CD4-positive, alpha-beta memory T cell (primary cell): ENCODE data around the gene ABO. TPM values are rescaled to one million over a fixed set of nuclear protein-coding genes. Genes with fewer than 3 reads are reported as not detected.
"Not testable (repeated sequence)": the region's sequence is repeated elsewhere in the genome, so short reads cannot be mapped to it uniquely, and the experiment has no call there.

Experiments used
- CTCF ChIA-PET: fragments of 350-600 bp; sonication (Branson Sonifier 250); formaldehyde crosslinking; loops from one replicate; lab custom pipeline; 2021; ENCODE audit warnings: inconsistent platforms; ENCODE audit not compliant: partially characterized antibody; lab: Charles Lee
- POLR2A ChIA-PET: fragments of 350-600 bp; sonication (Branson Sonifier 250); formaldehyde crosslinking; loops from one replicate; lab custom pipeline; 2021; ENCODE audit not compliant: partially characterized antibody; lab: Charles Lee
- DNase-seq, 5 donors: peaks; one replicate each; pipeline versions ENCODE4 v3.0.0 to v3.0.0-alpha.2; 2020 to 2022; ENCODE audit warnings: mixed read lengths in 1 of 5
- H3K27ac ChIP-seq: one replicate; pipeline ENCODE4 v1.7.0; 2013; ENCODE audit warnings: low read depth, low read length
- H3K27me3 ChIP-seq: 2 replicates; pipeline ENCODE4 v1.7.0; 2013; ENCODE audit warnings: mild to moderate bottlenecking, low read length, moderate library complexity; ENCODE audit not compliant: insufficient read depth
- H3K36me3 ChIP-seq: 2 replicates; pipeline ENCODE4 v1.7.0; 2013; ENCODE audit warnings: mild to moderate bottlenecking, low read length, moderate library complexity; ENCODE audit not compliant: insufficient read depth
- H3K4me1 ChIP-seq: 2 replicates; pipeline ENCODE4 v1.7.0; 2013; ENCODE audit warnings: mild to moderate bottlenecking, low read length, moderate library complexity; ENCODE audit not compliant: insufficient read depth
- H3K4me3 ChIP-seq, 2 donors: one replicate each; pipeline ENCODE4 v1.7.0; 2013; ENCODE audit warnings: low read length in 2 of 2, mild to moderate bottlenecking in 1 of 2
- H3K9me3 ChIP-seq, 2 donors: one replicate each; pipeline ENCODE4 v1.7.0; 2013; ENCODE audit warnings: low read length in 2 of 2, control low read depth in 1 of 2; ENCODE audit not compliant: control insufficient read depth in 1 of 2
- H3K27ac Mint-ChIP-seq, 7 donors: one replicate each; pipeline ENCODE4 v1.8.0; 2020 to 2021; ENCODE audit warnings: mixed read lengths in 7 of 7, mild to moderate bottlenecking in 6 of 7, inconsistent platforms in 3 of 7, moderate library complexity in 3 of 7
- H3K27me3 Mint-ChIP-seq, 2 donors: one replicate each; pipeline ENCODE4 v1.8.0; 2020 to 2021; ENCODE audit warnings: mixed read lengths in 2 of 2
- H3K36me3 Mint-ChIP-seq, 2 donors: one replicate each; pipeline ENCODE4 v1.8.0; 2020 to 2021; ENCODE audit warnings: mixed read lengths in 2 of 2, inconsistent platforms in 1 of 2, mild to moderate bottlenecking in 1 of 2
- H3K4me1 Mint-ChIP-seq, 4 donors: one replicate each; pipeline ENCODE4 v1.8.0; 2020 to 2021; ENCODE audit warnings: mixed read lengths in 4 of 4, mild to moderate bottlenecking in 1 of 4
- H3K4me3 Mint-ChIP-seq, 8 donors: one replicate each; pipeline ENCODE4 v1.8.0; 2020 to 2021; ENCODE audit warnings: mixed read lengths in 8 of 8, mild to moderate bottlenecking in 7 of 8, moderate library complexity in 6 of 8, inconsistent platforms in 3 of 8
- H3K9me3 Mint-ChIP-seq, 8 donors: one replicate each; pipeline ENCODE4 v1.8.0; 2020 to 2021; ENCODE audit warnings: mixed read lengths in 8 of 8, mild to moderate bottlenecking in 5 of 8, inconsistent platforms in 3 of 8, moderate library complexity in 1 of 8
- intact Hi-C: fragments of 100-400 bp; cut with micrococcal nuclease; formaldehyde crosslinking; loops from one replicate; pipeline ENCODE4 v1.15.1; 2023
- polyA plus RNA-seq, 2 donors: library from polyadenylated mRNA; unstranded; fragments of 300-500 nt; fragmentation: Illumina TruSeq; gene quantifications; one replicate each; pipeline ENCODE4 v1.2.3, GENCODE V29; 2021
- total RNA-seq, 2 experiments: library from RNA; stranded (reverse); gene quantifications; one replicate each; pipeline ENCODE4 v1.2.3, GENCODE V29; 2021

ABO gene
- total and polyA plus RNA-seq, 4 experiments from 2014 or later: 0.29 to 1.7 (median 1.2) TPM; not detected in 1

GRCh38 chr9:133227242-133227860 is 47.6 kb downstream of the ABO start:
- Mint-ChIP-seq H3K27ac (no peak overlapping the region), H3K4me1 (no peaks in the 10 kb centered on the region), H3K4me3 (no peak overlapping the region), H3K9me3 (no peaks in the 10 kb centered on the region), H3K36me3 (no peaks in the 10 kb centered on the region), H3K27me3 (peaks cover 12% of the 10 kb centered on the region in 2 donors)
- DNase-seq: no peak
- ChIA-PET CTCF (no interaction called here), POLR2A (no interaction called here)
- Histone ChIP-seq H3K9me3 (no peaks in the 10 kb centered on the region), H3K27me3 (no peaks in the 10 kb centered on the region), H3K27ac (no peak overlapping the region), H3K4me3 (no peak overlapping the region), H3K36me3 (no peaks in the 10 kb centered on the region), H3K4me1 (no peaks in the 10 kb centered on the region)
- intact Hi-C loops: no loop called here

GRCh38 chr9:133226219-133227171 is 48.5 kb downstream of the ABO start:
- Histone ChIP-seq H3K27me3 (no peaks in the 10 kb centered on the region), H3K27ac (no peak overlapping the region), H3K4me1 (no peaks in the 10 kb centered on the region), H3K9me3 (no peaks in the 10 kb centered on the region), H3K4me3 (no peak overlapping the region), H3K36me3 (no peaks in the 10 kb centered on the region)
- H3K27me3 Mint-ChIP-seq: peaks cover 11 to 12% of the 10 kb centered on the region in 2 donors
- no peaks in the 10 kb centered on the region for H3K9me3 Mint-ChIP-seq
- H3K4me3 Mint-ChIP-seq: no peak overlapping the region
- intact Hi-C loops: no loop called here
- ChIA-PET CTCF (no interaction called here), POLR2A (no interaction called here)
- no peak for DNase-seq
- H3K4me1 Mint-ChIP-seq: no peaks in the 10 kb centered on the region
- no peaks in the 10 kb centered on the region for H3K36me3 Mint-ChIP-seq
- H3K27ac Mint-ChIP-seq: no peak overlapping the region

GRCh38 chr9:133225171-133226011 is 49.6 kb downstream of the ABO start:
- Histone ChIP-seq H3K4me3 (no peak overlapping the region), H3K9me3 (no peaks in the 10 kb centered on the region), H3K4me1 (no peaks in the 10 kb centered on the region), H3K27ac (no peak overlapping the region), H3K27me3 (no peaks in the 10 kb centered on the region), H3K36me3 (no peaks in the 10 kb centered on the region)
- H3K27me3 Mint-ChIP-seq: peaks cover 15 to 21% of the 10 kb centered on the region in 2 donors
- DNase-seq: no peak
- no peaks in the 10 kb centered on the region for H3K36me3 Mint-ChIP-seq
- H3K9me3 Mint-ChIP-seq: no peaks in the 10 kb centered on the region
- no peaks in the 10 kb centered on the region for H3K4me1 Mint-ChIP-seq
- intact Hi-C loops: no loop called here
- H3K27ac Mint-ChIP-seq: no peak overlapping the region
- ChIA-PET CTCF (no interaction called here), POLR2A (no interaction called here)
- H3K4me3 Mint-ChIP-seq: no peak overlapping the region

GRCh38 chr9:133224762-133225161 is 50.2 kb downstream of the ABO start:
- H3K27ac Mint-ChIP-seq: no peak overlapping the region
- H3K4me1 Mint-ChIP-seq: no peaks in the 10 kb centered on the region
- DNase-seq: no peak

GRCh38 chr9:133223159-133223756 is 51.7 kb downstream of the ABO start:
- H3K4me1 ChIP-seq, H3K4me3 Mint-ChIP-seq, H3K9me3 ChIP-seq, POLR2A ChIA-PET, CTCF ChIA-PET, DNase-seq, H3K27ac Mint-ChIP-seq, H3K27me3 ChIP-seq, H3K9me3 Mint-ChIP-seq, H3K4me1 Mint-ChIP-seq, H3K36me3 Mint-ChIP-seq, H3K4me3 ChIP-seq, H3K36me3 ChIP-seq, intact Hi-C loops, H3K27ac ChIP-seq: not testable (repeated sequence)
- H3K27me3 Mint-ChIP-seq: peaks cover 22 to 37% of the 10 kb centered on the region in 2 donors

More at GRCh38 chr9:133224762-133225161, 50.2 kb downstream of the ABO start:
- H3K4me3 Mint-ChIP-seq: peak overlapping the region in 1 of 8 donors; percentile 20
- POLR2A ChIA-PET: no interaction called here
- no peaks in the 10 kb centered on the region for H3K9me3 Mint-ChIP-seq
- no peaks in the 10 kb centered on the region for H3K36me3 Mint-ChIP-seq
- Histone ChIP-seq H3K4me1 (no peaks in the 10 kb centered on the region), H3K27ac (no peak overlapping the region), H3K27me3 (no peaks in the 10 kb centered on the region), H3K4me3 (no peak overlapping the region), H3K36me3 (no peaks in the 10 kb centered on the region), H3K9me3 (no peaks in the 10 kb centered on the region)
- H3K27me3 Mint-ChIP-seq: peaks cover 15 to 26% of the 10 kb centered on the region in 2 donors
- intact Hi-C loops: no loop called here
- CTCF ChIA-PET: no interaction called here

GRCh38 chr9:133221994-133222393 is 53.0 kb downstream of the ABO start:
- POLR2A ChIA-PET, H3K27ac Mint-ChIP-seq, H3K4me3 Mint-ChIP-seq, intact Hi-C loops, H3K9me3 Mint-ChIP-seq, H3K36me3 Mint-ChIP-seq, H3K9me3 ChIP-seq, DNase-seq, CTCF ChIA-PET, H3K4me1 ChIP-seq, H3K36me3 ChIP-seq, H3K4me1 Mint-ChIP-seq, H3K27me3 ChIP-seq, H3K27ac ChIP-seq, H3K4me3 ChIP-seq: not testable (repeated sequence)
- H3K27me3 Mint-ChIP-seq: peaks cover 29 to 44% of the 10 kb centered on the region in 2 donors
